H7 (cell line): Measurements from ENCODE around the gene MBTPS2. TPM values are rescaled to one million over a fixed set of nuclear protein-coding genes. Genes with fewer than 3 reads are reported as not detected.
A peak's percentile ranks its signal among the peaks of the same experiment; 100 is the strongest.
"Not testable (repeated sequence)": the region's sequence is repeated elsewhere in the genome, so short reads cannot be mapped to it uniquely, and the experiment has no call there.

Experiments
- DNase-seq: peaks from one replicate; pipeline ENCODE4 v3.0.0; 2012
- H3K27me3 ChIP-seq: 2 replicates; pipeline ENCODE4 v1.6.0; 2011; ENCODE audit warnings: mild to moderate bottlenecking, low read length; ENCODE audit not compliant: control insufficient read depth, insufficient read depth
- H3K36me3 ChIP-seq: replicated peaks from 2 replicates; pipeline ENCODE4 v1.5.1; 2011; ENCODE audit warnings: low read length; ENCODE audit not compliant: control insufficient read depth, insufficient read depth
- H3K4me3 ChIP-seq: 2 replicates; pipeline ENCODE4 v1.5.1; 2011; ENCODE audit warnings: low read depth, mild to moderate bottlenecking, control low read depth, low read length, moderate library complexity; ENCODE audit not compliant: insufficient read depth
- total RNA-seq: library from RNA; depleted of rRNA; stranded (reverse); fragments of >200 nt; shearing (Covaris generic); gene quantifications from 2 replicates; pipeline ENCODE4 v1.2.3, GENCODE V29; 2014; rRNA removed

MBTPS2 gene
- total RNA-seq: 3.6 and 3.8 TPM in 2 replicates

DNA sequence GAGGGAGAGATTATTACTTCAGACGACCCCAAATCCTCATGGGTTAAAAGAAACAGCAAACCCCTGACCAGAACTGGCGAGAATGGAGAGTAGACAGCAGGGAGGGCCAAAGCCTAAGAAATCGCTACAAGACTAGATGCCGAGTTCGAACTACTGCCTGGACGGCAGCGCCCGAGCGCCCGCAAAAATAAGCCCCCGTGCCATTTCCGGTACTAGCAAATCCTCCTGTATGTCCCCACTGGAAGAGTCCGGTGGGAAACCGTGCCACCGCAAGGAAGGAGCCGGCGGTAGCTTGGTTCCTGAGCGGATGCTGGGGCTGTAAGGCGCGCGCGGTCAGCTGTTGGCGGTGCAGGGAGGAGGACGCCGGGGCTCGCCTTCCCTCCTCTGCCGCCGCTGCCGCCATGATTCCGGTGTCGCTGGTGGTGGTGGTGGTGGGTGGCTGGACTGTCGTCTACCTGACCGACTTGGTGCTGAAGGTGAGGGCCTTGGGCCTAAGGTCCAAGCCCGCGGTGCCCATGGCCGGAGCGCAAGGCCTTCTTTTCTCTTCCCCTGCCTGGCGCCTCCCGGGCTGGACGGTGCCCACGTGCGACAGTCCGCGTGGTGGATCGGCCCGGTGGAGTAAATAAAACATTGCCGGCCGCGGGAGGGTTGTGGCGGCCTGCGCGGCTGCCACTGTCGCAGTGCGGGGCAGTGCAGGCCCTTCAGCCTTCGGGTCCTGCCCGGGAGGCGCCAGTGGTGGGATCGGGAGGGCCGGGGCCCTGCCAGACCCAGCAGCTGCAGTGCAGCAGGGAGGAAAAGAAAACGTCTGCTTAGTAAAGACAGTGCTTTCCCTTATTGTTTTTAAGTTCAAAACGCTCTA is at the start of gene MBTPS2:
TSS of gene MBTPS2 (plus strand) at position 284 of the 859 bp plus-strand sequence. CDS start at position 402, 118 bp downstream.
- peak within 1 kb of the TSS; percentile 80 for H3K4me3 ChIP-seq
- no peaks in the 10 kb centered on the region for H3K36me3 ChIP-seq
- DNase-seq: peak; percentile 57
- no peaks in the 10 kb centered on the region for H3K27me3 ChIP-seq

DNA sequence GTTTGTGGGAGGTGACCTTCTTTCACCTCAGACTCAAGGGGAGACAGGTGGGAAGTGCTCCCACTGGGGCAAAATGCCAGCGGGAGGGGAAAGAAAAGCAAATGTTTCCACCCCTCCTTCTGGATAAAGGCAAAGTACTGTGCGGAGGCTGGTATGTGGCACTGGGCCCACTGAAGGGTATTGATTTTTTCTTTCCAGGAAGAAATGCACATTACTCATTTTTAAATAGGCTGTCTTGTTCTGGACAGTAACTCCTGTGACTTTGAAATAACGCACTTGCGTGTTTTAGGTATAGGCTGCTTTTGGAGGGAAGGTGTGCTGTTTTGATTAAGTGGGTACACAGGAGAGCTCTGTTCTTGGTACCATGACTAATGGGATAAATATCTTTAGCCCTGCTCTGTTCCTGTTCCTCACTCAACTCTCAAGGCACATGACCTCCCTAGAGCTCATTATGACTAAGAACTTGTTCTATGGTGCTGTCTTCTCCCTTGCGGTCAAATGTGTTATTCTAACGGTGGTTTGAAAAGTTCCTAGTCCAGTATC is 40.7 kb upstream of the MBTPS2 start:
- Histone ChIP-seq H3K36me3 (no peaks in the 10 kb centered on the region), H3K27me3 (no peaks in the 10 kb centered on the region), H3K4me3 (no peak overlapping the region)
- no peak for DNase-seq

DNA sequence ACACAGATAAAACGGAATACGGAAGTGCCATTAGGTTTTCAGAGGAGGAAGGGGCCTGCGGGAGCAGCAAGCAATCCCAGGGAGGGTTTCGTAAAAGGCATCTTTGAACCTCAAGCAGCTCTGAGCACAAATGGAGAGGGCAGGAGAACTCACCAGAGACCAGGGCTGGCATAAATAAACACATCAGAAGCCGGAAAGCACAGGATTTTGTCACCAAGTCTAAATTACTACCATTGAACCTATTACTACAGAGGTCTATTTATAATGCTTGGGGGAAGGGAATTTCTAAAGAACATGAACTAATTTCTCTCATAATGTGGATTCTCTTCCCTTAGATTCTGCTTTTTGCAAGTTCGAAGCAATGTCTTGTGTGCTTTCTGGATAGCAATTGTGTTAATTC is 39.6 kb upstream of the MBTPS2 start:
- H3K4me3 ChIP-seq: no peak overlapping the region
- no peak for DNase-seq
- H3K36me3 ChIP-seq: no peaks in the 10 kb centered on the region
- no peaks in the 10 kb centered on the region for H3K27me3 ChIP-seq

DNA sequence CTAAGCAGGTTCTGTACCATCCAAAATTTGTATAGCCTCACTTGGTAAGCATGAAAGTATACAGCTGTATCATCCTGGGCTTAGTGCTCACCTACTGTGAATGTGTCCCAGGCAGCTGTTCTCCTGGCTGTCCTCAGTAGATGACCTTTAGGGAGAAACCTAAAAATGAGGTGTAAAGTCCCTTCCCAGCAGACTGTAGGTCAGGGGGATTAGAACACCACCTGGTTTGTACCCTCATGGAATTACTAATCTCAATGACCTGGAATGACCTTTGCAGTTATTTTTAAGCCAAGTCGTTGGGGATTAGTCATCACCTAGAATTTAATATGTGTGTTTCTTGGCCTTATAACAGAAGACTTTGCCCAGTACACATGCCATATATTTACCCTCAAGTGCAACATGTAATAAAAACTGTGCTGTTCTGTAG is 39.1 kb upstream of the MBTPS2 start:
- no peaks in the 10 kb centered on the region for H3K27me3 ChIP-seq
- H3K4me3 ChIP-seq: no peak overlapping the region
- no peaks in the 10 kb centered on the region for H3K36me3 ChIP-seq
- DNase-seq: no peak

DNA sequence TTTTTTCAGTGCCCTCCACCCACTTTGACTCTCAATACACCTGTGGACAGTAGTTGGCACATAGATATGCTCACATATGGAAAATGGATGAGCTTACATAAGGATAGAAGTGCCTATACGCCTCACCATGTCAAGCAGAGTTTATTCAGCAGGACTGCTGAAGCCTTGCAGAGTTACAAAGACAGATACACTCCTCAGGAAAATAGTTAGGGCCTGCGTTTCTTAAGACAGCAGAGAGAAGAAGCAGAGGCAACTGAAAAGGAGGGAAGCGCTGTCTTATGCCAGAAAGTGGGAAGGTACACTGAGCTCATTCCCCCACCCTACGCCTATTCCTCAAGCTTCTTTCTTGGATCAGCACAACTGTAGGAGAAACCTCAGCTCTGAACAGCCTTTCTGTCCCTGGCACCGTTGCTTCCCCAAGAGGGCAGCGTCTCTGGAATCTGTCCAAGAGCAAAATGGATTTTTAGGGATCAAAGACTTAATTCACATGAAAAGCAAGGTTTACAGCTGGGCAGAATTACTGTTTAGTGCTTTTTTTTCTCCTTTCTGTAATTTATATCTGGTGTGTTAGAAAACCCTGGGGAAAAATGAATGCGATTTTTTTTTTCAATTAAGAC is 37.3 kb upstream of the MBTPS2 start:
- no peak for DNase-seq
- H3K4me3 ChIP-seq: no peak overlapping the region
- H3K36me3 ChIP-seq: no peaks in the 10 kb centered on the region
- no peaks in the 10 kb centered on the region for H3K27me3 ChIP-seq

DNA sequence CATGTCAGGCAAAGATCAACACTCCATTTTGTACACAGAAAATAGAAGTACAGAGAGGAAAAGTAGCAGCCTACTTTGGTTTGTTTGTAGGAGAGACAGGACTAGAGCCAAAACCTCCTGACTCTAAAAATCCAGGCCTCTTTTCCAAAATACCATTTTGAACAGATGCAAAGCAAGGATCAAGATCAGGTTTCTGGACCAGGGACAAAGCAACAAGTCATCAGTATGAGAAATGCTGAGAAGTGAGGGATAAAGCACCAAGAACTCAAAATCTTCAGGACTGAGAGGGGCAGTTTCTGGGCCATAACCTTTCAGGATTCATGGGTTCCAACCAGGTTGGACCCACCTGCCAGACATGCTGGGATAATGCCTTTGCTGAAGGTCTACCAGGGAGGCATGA is 36.6 kb upstream of the MBTPS2 start:
- H3K36me3 ChIP-seq: no peaks in the 10 kb centered on the region
- H3K4me3 ChIP-seq: no peak overlapping the region
- no peak for DNase-seq
- H3K27me3 ChIP-seq: no peaks in the 10 kb centered on the region

DNA sequence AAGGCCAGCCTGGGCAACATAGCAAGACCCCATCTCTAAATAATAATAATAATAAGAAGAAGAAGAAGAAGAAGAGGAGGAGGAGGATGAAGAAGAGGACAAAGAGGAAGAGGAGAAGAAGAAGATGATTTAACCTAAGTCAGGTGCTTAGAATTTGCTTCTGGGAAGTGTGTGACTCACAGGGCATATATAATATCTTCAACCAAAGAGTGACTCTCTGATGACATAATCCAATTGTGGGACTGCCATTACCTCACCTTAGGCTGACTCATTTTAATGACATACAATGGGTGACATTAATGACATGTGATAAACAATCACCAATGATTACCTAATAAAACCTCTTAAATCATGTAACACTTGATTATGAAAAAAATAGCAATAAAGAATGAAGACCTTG is 32.7 kb upstream of the MBTPS2 start:
- no peak overlapping the region for H3K4me3 ChIP-seq
- no peaks in the 10 kb centered on the region for H3K36me3 ChIP-seq
- no peaks in the 10 kb centered on the region for H3K27me3 ChIP-seq
- no peak for DNase-seq

DNA sequence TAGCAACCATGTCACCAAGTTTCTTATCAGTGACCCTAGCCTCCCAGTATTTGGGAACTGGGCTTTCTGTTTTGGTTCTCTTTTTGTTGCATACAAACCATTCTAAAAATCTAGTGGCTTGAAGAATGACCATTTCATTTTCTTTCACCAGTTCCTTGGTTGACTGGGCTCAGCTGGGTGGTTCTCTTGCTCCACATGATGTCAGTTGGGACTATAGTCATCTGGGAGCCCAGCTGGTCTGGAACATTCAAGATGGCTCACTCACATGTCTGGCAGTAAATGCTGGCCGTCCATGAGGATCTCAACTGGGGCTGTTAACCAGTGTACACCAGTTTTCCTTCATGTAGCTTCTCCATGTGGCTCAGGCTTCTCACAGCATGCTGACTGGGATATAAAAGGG is 27.6 kb upstream of the MBTPS2 start:
- DNase-seq: no peak
- no peak overlapping the region for H3K4me3 ChIP-seq
- no peaks in the 10 kb centered on the region for H3K36me3 ChIP-seq
- H3K27me3 ChIP-seq: no peaks in the 10 kb centered on the region

DNA sequence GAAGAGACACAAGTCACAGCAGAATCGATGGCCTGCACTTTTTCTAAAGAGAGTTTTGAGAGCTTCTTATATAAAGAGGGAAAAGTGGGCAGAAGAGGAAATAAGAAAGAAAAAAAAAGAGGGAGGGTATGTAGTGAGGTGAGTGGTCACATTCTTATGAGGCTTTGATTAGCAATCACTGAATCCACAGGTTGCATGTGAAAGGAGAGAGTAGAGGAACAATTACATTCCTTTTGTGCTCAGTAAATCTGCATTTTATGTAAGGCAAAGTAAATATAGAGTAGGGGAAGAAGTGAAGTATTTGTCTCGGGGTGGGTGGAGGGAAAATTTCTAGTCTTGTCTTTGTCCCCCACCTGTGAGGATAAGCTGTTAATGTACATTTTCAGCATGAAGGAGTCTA is 26.8 kb upstream of the MBTPS2 start:
- Histone ChIP-seq H3K36me3 (no peaks in the 10 kb centered on the region), H3K27me3 (no peaks in the 10 kb centered on the region), H3K4me3 (no peak overlapping the region)
- DNase-seq: no peak

DNA sequence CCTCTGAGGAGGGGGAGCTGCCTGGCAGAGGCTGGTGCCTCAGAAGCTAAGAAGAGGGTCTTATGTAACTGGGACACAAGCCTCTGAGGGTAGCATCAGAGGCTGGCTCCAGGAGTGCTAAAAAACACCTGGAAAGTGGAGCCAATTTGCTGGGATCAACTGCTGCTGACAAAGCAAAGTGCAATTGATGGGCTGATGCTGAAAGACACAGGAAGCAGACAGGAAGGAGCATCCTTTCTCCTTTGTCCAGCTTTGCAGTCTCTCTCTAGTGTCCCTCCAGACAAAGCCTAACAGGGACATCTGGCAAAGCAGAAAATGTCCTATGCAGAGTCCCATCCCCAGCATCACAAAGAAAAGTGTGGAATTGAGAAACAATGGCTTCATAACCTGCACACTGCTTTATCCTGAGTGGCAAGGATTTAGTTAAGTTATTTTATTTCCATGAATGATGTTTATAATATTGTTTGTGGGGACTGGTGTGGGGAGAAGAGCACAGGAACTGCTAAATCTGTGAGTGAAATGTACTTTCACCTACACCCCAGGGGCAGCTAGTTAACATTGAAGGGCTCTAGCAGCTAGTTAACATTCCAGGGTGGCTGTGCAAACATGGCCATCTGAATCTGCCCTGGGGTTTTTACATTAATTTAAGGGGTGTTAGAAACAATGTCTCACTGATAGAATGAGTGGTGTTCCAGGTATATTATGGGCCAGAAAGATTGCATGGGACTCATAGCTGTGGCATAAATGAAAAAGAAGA is 25.6 kb upstream of the MBTPS2 start:
- no peaks in the 10 kb centered on the region for H3K27me3 ChIP-seq
- H3K36me3 ChIP-seq: no peaks in the 10 kb centered on the region
- no peak for DNase-seq
- no peak overlapping the region for H3K4me3 ChIP-seq

DNA sequence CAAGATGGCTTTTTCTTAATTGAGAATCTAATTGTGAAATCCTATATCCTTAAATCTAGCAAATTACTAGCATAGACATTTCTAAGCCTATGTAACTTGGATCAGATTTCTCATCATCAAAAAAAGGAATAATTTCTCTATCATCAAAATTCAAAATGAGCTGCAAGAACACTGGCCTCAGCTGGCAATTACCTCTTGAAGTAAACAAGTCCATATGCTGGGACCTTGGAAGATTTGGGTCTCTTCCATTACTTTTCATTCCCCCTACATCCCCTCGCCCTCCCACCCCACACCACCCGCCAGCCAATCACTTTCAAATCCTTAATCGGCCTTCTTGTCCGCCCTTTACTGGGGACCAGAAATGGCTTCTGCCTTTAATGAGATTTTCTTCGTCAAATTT is 23.3 kb upstream of the MBTPS2 start:
- no peak for DNase-seq
- H3K4me3 ChIP-seq: no peak overlapping the region
- no peaks in the 10 kb centered on the region for H3K36me3 ChIP-seq
- H3K27me3 ChIP-seq: no peaks in the 10 kb centered on the region

DNA sequence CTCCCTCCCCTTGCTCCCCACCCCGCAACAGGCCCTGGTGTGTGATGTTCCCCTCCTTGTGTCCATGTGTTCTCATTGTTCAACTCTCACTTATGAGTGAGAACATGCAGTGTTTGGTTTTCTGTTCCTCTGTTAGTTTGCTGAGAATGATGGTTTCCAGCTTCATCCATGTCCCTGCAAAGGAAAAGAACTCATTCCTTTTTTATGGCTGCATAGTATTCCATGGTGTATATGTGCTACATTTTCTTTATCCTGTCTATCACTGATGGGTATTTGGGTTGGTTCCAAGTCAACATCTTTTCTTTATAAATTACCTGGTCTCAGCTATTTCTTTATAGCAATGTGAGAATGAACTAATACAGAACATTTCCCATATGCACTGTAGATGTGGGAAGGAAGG is 19.2 kb upstream of the MBTPS2 start:
- not testable (repeated sequence) for H3K4me3 ChIP-seq, DNase-seq, H3K36me3 ChIP-seq, H3K27me3 ChIP-seq

DNA sequence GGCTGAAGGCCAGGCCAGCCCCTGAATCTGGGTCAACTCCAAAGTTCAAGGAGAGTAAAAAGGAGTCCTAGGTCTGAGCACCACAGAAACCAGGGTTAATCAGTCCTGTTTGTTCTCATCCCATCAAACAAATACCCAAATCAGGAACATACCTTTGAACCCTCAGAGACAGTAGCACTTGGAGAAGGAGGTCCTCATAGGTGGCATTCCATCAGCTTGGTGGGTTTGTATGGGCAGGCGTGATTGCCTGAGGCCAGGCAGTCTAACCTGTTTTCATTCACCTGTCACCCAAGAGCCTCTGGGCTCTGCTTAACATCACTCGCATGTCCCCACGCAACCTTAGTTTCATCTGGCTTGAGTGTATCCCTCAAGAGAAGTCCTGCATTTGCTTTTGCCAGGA is 17.5 kb upstream of the MBTPS2 start:
- H3K27me3 ChIP-seq: no peaks in the 10 kb centered on the region
- DNase-seq: no peak
- H3K4me3 ChIP-seq: no peak overlapping the region

DNA sequence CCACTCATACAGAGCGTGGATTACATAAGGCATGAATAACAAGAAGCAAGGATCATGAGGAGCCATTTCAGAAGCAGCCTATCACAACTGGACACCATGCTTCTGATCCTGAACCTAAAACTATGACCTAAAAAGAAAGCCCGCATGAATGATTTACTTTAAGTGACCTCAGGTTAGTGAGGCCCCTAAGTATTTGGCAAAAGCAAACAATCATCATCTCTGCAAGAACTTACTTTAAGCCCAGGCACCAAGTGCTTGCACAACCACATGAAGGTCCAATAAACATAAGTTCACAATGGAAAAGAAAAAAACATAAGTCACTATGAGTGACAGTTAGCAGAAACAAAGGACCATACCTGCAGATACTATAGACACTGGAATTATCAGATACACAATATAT is 7.9 kb upstream of the MBTPS2 start:
- H3K4me3 ChIP-seq: no peak overlapping the region
- DNase-seq: no peak

More for the DNA sequence above, 17.5 kb upstream of the MBTPS2 start:
- no peaks in the 10 kb centered on the region for H3K36me3 ChIP-seq

More for the DNA sequence above, 7.9 kb upstream of the MBTPS2 start:
- Histone ChIP-seq H3K27me3 (no peaks in the 10 kb centered on the region; the same call in 1 of the 2 replicates), H3K36me3 (no peaks in the 10 kb centered on the region)
